K562 (cell line): ENCODE results near the gene LRRC59. TPM values are rescaled to one million over a fixed set of nuclear protein-coding genes. Genes with fewer than 3 reads are reported as not detected.
A peak's percentile ranks its signal among the peaks of the same experiment; 100 is the strongest.

Experiments used
- DMBX1 ChIP-seq: fragments of 250-450 bp; sonication (Bioruptor Pico); IDR thresholded peaks from 2 replicates; pipeline ENCODE4 v1.8.0; 2022; ENCODE audit warnings: inconsistent platforms, mild to moderate bottlenecking, moderate library complexity, borderline replicate concordance
- KDM2B ChIP-seq: fragments of 250-450 bp; sonication (Bioruptor Pico); IDR thresholded peaks from 2 replicates; pipeline ENCODE4 v1.8.0; 2021; ENCODE audit warnings: mild to moderate bottlenecking, moderate library complexity
- PCBP1 ChIP-seq: fragments of 200-400 bp; formaldehyde crosslinking; IDR thresholded peaks from 2 replicates; pipeline ENCODE4 v1.6.1; 2018; ENCODE audit warnings: mild to moderate bottlenecking, low read depth, low read length; ENCODE audit not compliant: poor library complexity, severe bottlenecking
- POLR2A ChIP-seq: fragments of 450-650 bp; conservative IDR thresholded peaks from 2 replicates; pipeline ENCODE4 v1.6.1; 2016
- SRSF9 ChIP-seq: fragments of 200-400 bp; formaldehyde crosslinking; IDR thresholded peaks from 2 replicates; pipeline ENCODE4 v1.6.1; 2017; ENCODE audit warnings: low read depth, low read length, borderline replicate concordance
- YBX1 ChIP-seq: fragments of 450-650 bp; IDR thresholded peaks from 2 replicates; pipeline ENCODE4 v1.7.1; 2016; ENCODE audit warnings: mild to moderate bottlenecking
- ZNF175 ChIP-seq: fragments of 200-800 bp; sonication (Bioruptor generic); IDR thresholded peaks from 2 replicates; pipeline ENCODE4 v1.6.1; 2016; ENCODE audit warnings: low read depth, mild to moderate bottlenecking, missing genetic modification characterization, missing compliant biosample characterization
- ZNF263 ChIP-seq: sonication (generic); formaldehyde crosslinking; IDR thresholded peaks from 2 replicates; pipeline ENCODE4 v1.8.0; 2022; ENCODE audit warnings: mild to moderate bottlenecking, missing genetic modification reagents, borderline replicate concordance
- ZNF766 ChIP-seq: fragments of 200-800 bp; sonication (Bioruptor generic); conservative IDR thresholded peaks from 2 replicates; pipeline ENCODE4 v1.6.1; 2016; ENCODE audit warnings: missing genetic modification characterization, missing compliant biosample characterization
- polyA plus RNA-seq, 8 experiments: library from polyadenylated mRNA; depleted of rRNA in 4 of 8; stranded (reverse) in 5 of 8; unstranded in 3 of 8; fragments of >200 nt; fragmentation: Nextera tagmentation in 2 of 8; fragmentation: Illumina TruSeq in 1 of 8; extraction: Ambion mirVana in 2 of 8; extraction: Trizol in 1 of 8; gene quantifications; 2 replicates each; pipeline versions ENCODE4 v1.2.1 to v1.2.3, GENCODE V29; 2011 to 2014; ENCODE audit warnings: inconsistent platforms in 1 of 8, missing spikeins in 1 of 8
- total RNA-seq, 7 experiments: library from RNA; depleted of rRNA in 6 of 7; stranded (reverse); fragments of >200 nt in 6 of 7; fragmentation: Illumina TruSeq in 2 of 7; extraction: Trizol in 2 of 7; gene quantifications; 2 replicates each; pipeline versions ENCODE4 v1.2.1 to v1.2.3, GENCODE V29; 2011 to 2021; ENCODE audit warnings: low replicate concordance in 1 of 7
- TF ChIP-seq, protein P1 (sequence below), 2 experiments: fragments of 450-650 bp in 1 of 2; IDR thresholded peaks; 2 replicates each; pipeline ENCODE4 v1.6.1; 2011 to 2017; ENCODE audit warnings: low read depth in 2 of 2, antibody characterized with exemption in 1 of 2, borderline replicate concordance in 1 of 2, low read length in 1 of 2, mild to moderate bottlenecking in 1 of 2, mixed read lengths in 1 of 2; ENCODE audit not compliant: control insufficient read depth in 1 of 2
- TF ChIP-seq, protein P2 (sequence below), 2 experiments: fragments of 450-650 bp; formaldehyde crosslinking in 1 of 2; IDR thresholded peaks; 2 replicates each; pipeline versions ENCODE4 v1.4.0 to v1.6.1; 2014 to 2020; ENCODE audit warnings: mild to moderate bottlenecking in 2 of 2, borderline replicate concordance in 1 of 2, low read depth in 1 of 2
- TF ChIP-seq, protein P3 (sequence below), 2 experiments: fragments of 200-800 bp in 1 of 2; sonication (Bioruptor generic) in 1 of 2; sonication (generic) in 1 of 2; formaldehyde crosslinking in 1 of 2; IDR thresholded peaks in 1 of 2; conservative IDR thresholded peaks in 1 of 2; 2 replicates each; pipeline versions ENCODE4 v1.5.0 to v1.6.1; 2016 to 2020; ENCODE audit warnings: missing compliant biosample characterization in 1 of 2, missing genetic modification characterization in 1 of 2, missing genetic modification reagents in 1 of 2

The LRRC59 gene
- total and polyA plus RNA-seq, 9 of the 15 experiments (the other 6 are each of a cell fraction or from before 2014, with no cell fraction given): 27.8 to 244 (median 154) TPM

DNA sequence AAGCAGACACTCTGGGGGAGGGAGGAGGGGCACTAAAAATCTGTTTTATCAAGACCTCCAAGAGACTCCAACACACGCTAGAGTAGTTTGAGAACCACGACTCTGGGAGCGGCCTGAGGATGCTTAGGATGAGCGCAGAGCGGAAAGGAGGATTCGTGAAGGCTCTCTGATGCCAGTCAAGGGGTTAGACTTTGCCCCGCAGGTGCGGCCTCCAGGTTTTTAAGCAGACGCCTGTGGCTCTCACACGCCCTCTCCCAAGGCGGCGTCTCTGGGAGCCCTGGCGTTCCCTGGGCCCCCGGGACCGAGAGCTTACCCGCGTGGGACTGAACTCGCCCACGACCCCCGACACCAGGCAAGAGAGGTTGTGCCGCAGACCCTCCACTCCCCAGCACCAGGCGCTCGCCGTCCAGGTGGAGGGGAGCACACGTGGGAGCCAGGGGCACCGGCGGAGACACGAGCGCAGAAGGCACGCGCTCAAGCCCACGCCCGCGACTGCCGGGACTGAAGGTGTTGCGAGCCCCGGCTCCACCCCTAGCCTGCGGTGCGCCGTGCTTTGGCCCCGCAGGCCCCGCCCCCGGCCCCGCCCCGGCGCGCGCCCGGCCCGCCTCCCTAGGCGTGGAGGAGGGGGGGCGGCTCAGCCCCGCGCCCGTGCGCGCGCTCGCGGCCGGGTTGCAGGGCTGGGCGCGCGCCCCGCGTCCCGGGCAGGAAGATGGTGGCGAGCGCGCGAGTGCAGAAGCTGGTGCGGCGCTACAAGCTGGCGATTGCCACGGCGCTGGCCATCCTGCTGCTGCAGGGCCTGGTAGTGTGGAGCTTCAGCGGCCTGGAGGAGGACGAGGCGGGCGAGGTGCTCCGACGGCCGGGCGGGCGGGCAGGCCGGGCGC is 51.7 kb downstream of the LRRC59 start, which contains the start of gene XYLT2 (continued):
- TF ChIP-seq, protein P1, sequence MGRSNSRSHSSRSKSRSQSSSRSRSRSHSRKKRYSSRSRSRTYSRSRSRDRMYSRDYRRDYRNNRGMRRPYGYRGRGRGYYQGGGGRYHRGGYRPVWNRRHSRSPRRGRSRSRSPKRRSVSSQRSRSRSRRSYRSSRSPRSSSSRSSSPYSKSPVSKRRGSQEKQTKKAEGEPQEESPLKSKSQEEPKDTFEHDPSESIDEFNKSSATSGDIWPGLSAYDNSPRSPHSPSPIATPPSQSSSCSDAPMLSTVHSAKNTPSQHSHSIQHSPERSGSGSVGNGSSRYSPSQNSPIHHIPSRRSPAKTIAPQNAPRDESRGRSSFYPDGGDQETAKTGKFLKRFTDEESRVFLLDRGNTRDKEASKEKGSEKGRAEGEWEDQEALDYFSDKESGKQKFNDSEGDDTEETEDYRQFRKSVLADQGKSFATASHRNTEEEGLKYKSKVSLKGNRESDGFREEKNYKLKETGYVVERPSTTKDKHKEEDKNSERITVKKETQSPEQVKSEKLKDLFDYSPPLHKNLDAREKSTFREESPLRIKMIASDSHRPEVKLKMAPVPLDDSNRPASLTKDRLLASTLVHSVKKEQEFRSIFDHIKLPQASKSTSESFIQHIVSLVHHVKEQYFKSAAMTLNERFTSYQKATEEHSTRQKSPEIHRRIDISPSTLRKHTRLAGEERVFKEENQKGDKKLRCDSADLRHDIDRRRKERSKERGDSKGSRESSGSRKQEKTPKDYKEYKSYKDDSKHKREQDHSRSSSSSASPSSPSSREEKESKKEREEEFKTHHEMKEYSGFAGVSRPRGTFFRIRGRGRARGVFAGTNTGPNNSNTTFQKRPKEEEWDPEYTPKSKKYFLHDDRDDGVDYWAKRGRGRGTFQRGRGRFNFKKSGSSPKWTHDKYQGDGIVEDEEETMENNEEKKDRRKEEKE (IDR thresholded peaks at IDR 0.05; ENCODE audit: borderline replicate concordance in 1 of 2, control insufficient read depth in 1 of 2, low read depth in 2 of 2, low read length in 1 of 2): no peak
- TF ChIP-seq, protein P2, sequence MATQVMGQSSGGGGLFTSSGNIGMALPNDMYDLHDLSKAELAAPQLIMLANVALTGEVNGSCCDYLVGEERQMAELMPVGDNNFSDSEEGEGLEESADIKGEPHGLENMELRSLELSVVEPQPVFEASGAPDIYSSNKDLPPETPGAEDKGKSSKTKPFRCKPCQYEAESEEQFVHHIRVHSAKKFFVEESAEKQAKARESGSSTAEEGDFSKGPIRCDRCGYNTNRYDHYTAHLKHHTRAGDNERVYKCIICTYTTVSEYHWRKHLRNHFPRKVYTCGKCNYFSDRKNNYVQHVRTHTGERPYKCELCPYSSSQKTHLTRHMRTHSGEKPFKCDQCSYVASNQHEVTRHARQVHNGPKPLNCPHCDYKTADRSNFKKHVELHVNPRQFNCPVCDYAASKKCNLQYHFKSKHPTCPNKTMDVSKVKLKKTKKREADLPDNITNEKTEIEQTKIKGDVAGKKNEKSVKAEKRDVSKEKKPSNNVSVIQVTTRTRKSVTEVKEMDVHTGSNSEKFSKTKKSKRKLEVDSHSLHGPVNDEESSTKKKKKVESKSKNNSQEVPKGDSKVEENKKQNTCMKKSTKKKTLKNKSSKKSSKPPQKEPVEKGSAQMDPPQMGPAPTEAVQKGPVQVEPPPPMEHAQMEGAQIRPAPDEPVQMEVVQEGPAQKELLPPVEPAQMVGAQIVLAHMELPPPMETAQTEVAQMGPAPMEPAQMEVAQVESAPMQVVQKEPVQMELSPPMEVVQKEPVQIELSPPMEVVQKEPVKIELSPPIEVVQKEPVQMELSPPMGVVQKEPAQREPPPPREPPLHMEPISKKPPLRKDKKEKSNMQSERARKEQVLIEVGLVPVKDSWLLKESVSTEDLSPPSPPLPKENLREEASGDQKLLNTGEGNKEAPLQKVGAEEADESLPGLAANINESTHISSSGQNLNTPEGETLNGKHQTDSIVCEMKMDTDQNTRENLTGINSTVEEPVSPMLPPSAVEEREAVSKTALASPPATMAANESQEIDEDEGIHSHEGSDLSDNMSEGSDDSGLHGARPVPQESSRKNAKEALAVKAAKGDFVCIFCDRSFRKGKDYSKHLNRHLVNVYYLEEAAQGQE (IDR thresholded peaks at IDR 0.05; ENCODE audit: borderline replicate concordance): no peak
- TF ChIP-seq, protein P2 (CRISPR knock-in tag; IDR thresholded peaks at IDR 0.05; ENCODE audit: low read depth): 0 out of 2 replicates have a peak, but pooled peaks have one; percentile 7
- TF ChIP-seq ZNF175 (CRISPR knock-in tag): peak; percentile 79; the same call in 1 of the 2 replicates
- TF ChIP-seq KDM2B (CRISPR knock-in tag): peak; percentile 51; the same call in 1 of the 2 replicates
- peak; percentile 75 for TF ChIP-seq POLR2A
- TF ChIP-seq ZNF263 (CRISPR knock-in tag): peak; percentile 41; the same call in 1 of the 2 replicates
- peak; percentile 89 for TF ChIP-seq ZNF766 (CRISPR knock-in tag)
- peak; percentile 43 for TF ChIP-seq PCBP1
- no peak for TF ChIP-seq SRSF9
- TF ChIP-seq, protein P3, sequence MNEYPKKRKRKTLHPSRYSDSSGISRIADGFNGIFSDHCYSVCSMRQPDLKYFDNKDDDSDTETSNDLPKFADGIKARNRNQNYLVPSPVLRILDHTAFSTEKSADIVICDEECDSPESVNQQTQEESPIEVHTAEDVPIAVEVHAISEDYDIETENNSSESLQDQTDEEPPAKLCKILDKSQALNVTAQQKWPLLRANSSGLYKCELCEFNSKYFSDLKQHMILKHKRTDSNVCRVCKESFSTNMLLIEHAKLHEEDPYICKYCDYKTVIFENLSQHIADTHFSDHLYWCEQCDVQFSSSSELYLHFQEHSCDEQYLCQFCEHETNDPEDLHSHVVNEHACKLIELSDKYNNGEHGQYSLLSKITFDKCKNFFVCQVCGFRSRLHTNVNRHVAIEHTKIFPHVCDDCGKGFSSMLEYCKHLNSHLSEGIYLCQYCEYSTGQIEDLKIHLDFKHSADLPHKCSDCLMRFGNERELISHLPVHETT (CRISPR knock-in tag; conservative IDR thresholded peaks at IDR 0.05 in 1 of 2, IDR thresholded peaks at IDR 0.05 in 1 of 2): peak in 1 of 2 experiments; percentile 88; a peak in 2 of 4 replicates
- TF ChIP-seq DMBX1 (CRISPR knock-in tag): peak; percentile 51; the same call in 1 of the 2 replicates
- TF ChIP-seq YBX1: no peak
